ENCODE measurements around the gene EPN2.

DNA sequence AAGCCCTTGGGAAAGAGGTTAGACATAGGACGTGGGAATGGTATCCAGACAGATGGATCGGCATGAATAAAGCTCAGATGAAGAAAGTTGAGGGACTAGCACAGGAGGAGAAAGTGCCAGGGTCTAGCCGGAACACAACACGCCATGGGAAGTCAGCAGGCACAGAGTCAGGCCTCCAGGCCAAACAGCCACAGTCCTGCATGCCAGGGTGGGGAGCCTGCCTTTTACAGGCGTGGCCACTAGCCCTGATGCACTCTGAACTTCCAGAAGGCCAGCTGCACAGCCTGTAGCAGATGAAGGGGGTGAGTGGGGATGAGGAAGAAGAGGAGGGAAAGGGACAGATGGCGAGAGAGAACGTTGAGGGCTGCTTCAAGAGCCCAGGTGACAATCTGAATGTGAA lies 120.2 kb downstream of the EPN2 start:
- TF ChIP-seq, protein P1, sequence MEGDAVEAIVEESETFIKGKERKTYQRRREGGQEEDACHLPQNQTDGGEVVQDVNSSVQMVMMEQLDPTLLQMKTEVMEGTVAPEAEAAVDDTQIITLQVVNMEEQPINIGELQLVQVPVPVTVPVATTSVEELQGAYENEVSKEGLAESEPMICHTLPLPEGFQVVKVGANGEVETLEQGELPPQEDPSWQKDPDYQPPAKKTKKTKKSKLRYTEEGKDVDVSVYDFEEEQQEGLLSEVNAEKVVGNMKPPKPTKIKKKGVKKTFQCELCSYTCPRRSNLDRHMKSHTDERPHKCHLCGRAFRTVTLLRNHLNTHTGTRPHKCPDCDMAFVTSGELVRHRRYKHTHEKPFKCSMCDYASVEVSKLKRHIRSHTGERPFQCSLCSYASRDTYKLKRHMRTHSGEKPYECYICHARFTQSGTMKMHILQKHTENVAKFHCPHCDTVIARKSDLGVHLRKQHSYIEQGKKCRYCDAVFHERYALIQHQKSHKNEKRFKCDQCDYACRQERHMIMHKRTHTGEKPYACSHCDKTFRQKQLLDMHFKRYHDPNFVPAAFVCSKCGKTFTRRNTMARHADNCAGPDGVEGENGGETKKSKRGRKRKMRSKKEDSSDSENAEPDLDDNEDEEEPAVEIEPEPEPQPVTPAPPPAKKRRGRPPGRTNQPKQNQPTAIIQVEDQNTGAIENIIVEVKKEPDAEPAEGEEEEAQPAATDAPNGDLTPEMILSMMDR (conservative IDR thresholded peaks at IDR 0.05; ENCODE audit: low read length): no peak
- TF ChIP-seq EZH2phosphoT487 (IDR thresholded peaks at IDR 0.05; ENCODE audit: borderline replicate concordance, low read depth, low read length): no peak

All from OCI-LY7 (cell line).